ENCODE measurements around the gene RAB6B.

RAB6B gene

GRCh38 chr3:133880886-133881455 is 14.7 kb downstream of the RAB6B start:
- no peak for DNase-seq (ENCODE audit: low spot score)

- DNase-seq (ENCODE audit: low spot score), result no peak
These were observed 15.4 kb downstream of the RAB6B start for GRCh38 chr3:133880287-133880686.

- DNase-seq (ENCODE audit: low spot score), result no peak
These were observed 17.2 kb downstream of the RAB6B start for GRCh38 chr3:133878518-133878917.

DNA sequence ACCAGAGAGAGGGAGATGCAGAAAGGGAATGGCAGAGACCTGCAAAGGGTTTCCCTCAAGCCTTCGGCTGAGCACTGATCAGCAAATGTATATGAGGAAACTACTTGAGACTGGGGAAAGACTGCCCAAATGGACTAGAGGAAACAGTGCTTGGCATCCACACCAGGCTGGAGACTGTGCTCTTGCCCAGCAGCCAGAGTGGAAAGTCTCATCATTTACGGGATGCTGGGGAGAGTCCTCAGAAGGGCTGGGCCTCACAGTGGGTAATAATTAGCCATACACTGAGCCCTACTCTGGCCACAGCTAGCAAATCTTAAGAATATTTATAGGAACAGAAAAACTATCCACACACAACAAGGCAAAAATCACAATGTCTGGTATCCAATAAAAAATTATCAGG is 18.5 kb downstream of the RAB6B start:
- no peak for DNase-seq (ENCODE audit: low spot score)

- DNase-seq (ENCODE audit: low spot score), result no peak
These were observed 20.8 kb downstream of the RAB6B start for GRCh38 chr3:133874761-133875438.

DNA sequence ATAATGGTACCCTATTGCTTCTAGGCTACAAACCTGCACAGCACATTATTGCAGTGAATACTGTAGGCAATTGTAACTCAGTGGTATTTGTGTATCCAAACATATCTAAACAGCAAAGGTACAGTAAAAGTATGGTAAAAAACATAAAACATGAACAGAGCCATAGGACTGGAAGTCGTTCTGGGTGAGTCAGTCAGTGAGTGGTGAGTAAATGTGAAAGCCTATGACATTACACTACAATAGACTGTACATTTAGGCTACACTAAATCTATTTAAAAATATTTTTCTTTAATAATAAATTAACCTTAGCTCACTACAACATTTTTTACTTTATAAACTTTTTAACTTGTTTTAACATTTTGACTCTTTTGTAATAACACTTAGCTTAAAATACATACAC is 21.3 kb downstream of the RAB6B start:
- DNase-seq (ENCODE audit: low spot score), result no peak

- DNase-seq (ENCODE audit: low spot score), result no peak
These were observed 22.9 kb downstream of the RAB6B start for GRCh38 chr3:133872781-133873180.

GRCh38 chr3:133872161-133872560 is 23.5 kb downstream of the RAB6B start:
- no peak for DNase-seq (ENCODE audit: low spot score)

GRCh38 chr3:133871368-133872090 is 24.2 kb downstream of the RAB6B start:
- DNase-seq (ENCODE audit: low spot score), result no peak

- no peak for DNase-seq (ENCODE audit: low spot score)
These were observed 24.9 kb downstream of the RAB6B start for GRCh38 chr3:133870822-133871221.

DNA sequence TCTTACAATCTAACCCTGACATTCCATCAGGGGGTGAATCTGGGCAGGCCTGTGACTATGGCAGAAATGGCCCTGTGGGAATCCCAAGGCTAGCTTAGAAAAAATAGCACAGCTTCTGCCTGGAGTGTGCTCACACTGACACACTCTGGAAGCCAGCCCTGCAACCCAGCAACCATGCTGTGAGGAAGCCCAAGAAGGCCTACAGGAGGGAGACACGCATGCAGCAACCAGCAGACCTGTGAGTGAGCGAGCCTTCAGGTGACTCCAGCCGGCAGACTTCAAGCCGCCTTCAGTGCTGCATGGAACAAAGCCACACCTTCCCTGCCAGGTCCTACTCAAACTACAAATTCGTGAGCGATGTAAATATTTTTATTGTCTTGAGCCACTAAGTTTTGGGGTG is 26.1 kb downstream of the RAB6B start:
- DNase-seq (ENCODE audit: low spot score), result no peak

GRCh38 chr3:133868758-133869475 is 26.8 kb downstream of the RAB6B start:
- no peak for DNase-seq (ENCODE audit: low spot score)

GRCh38 chr3:133868186-133868585 is 27.5 kb downstream of the RAB6B start:
- no peak for DNase-seq (ENCODE audit: low spot score)

- DNase-seq (ENCODE audit: low spot score), result no peak
These were observed 29.5 kb downstream of the RAB6B start for GRCh38 chr3:133866141-133866540.

DNA sequence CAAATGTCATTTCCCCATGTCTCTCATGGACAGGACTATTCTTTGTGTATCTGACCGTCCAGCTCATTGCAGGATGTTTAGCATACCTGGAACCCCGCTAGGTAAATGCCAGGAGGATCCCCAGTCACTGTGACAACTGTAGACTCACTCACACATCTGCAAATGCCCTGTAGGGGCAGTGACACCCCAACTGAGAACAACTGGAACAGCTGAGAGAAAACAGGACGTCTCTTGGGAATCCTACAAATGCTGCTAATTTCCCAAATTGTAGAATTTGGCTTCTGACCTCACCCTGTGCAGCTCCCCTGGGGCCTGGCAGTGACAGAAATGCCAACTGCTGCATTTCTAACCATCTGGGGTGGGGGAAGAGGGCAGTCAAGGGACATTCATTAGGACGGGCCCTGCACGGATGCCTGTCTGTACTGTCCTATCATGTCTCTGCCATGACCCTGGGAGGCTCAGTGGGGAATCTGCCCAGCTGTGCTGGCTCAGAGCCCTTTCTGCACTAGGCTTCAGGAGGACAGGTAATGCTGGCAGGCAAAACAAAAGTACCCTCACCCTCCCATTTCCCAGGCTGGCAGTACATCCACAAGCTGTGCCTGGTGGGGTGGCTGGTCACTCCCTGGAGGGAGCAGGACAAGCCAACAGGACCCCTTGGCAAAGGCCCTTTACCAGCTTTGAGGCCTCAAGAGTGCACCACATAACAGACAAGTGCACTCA is 30.4 kb downstream of the RAB6B start:
- no peak for DNase-seq (ENCODE audit: low spot score)

DNA sequence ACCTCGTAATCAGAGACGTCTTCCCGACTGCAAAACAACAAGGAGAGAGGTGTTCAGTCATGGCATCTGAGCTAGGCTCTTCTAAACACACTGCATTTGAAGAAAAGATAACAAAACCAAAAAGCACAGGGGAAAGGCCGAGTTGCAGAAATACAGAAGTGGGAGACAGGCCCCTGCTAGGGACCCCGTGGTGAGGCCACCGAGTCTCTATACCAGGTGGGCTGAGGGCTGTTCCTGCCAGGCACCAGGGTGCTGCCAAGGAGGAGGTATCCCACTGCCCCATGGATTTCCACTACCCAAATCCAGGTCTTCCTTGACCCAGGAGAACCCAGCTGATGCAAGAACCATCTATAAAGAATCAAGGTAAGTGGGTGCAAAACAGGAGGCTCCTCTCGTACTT is 31.1 kb downstream of the RAB6B start:
- DNase-seq (ENCODE audit: low spot score), result no peak

DNA sequence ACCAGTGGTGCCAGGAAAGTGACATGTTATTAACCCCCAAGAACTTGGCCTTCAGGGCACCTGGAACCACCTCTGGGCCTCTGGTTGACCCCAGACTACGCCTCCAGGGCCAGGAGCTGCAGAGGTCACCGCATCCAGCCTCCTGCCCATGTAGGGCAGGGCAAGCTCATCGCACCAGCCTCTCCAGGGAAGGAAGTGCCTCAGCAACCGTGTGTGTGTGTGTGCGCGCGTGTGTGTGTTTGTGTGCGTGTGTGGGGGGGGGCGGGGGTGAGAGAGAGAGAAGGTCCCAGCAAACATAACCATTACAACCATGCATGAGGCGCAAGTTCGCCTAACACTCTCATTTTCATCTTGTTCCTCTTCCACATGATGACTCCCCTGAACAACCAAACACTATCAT is 31.8 kb downstream of the RAB6B start:
- DNase-seq (ENCODE audit: low spot score), result no peak

DNA sequence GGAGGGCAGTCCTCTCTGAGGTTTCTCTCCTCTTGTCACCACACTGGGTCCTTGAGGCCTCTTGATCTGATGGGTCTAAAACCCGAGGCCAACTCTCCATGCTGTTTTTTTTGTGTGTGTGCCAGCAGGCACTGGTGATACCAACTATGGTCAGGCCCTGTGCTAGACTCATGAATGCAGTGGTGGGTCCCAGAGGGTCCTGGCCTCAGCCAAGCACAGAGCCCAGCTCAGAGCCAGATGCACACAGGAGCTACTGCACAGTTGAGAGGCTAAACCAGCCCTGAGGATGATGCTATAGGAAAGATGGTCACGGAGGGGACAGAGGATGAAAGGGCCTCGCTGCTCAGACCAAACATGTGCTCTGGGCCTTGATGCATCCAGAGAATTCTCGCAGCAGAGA is 33.5 kb downstream of the RAB6B start:
- DNase-seq (ENCODE audit: low spot score), result no peak

- no peak for DNase-seq (ENCODE audit: low spot score)
These were observed 35.2 kb downstream of the RAB6B start for GRCh38 chr3:133860519-133860918.

GRCh38 chr3:133859381-133860234 is 36.1 kb downstream of the RAB6B start:
- DNase-seq (ENCODE audit: low spot score), result no peak

DNA sequence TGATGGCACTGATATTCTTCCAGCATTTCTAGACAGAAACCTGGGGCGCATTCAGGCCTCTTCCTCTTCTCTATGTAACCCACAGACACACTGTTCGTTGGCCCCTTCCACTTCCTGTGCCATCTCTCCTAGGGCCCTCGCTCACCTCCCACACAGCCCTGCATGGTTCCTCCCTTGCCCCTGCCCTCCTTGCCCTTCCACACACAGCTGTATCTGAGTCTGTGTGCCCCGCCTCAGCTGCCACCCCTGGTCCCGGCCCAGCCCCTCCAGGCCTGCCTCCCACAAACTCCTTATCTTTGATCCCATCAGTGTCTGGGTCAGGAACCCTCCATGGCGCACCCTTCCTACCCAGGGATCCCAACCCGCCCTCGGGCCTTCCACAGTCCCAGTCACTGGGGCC is 37.9 kb downstream of the RAB6B start:
- DNase-seq (ENCODE audit: low spot score), result no peak
